ENCODE measurements around the gene EXOSC3. TPM values are rescaled to one million over a fixed set of nuclear protein-coding genes. Genes with fewer than 3 reads are reported as not detected.
"Not testable (repeated sequence)": the region's sequence is repeated elsewhere in the genome, so short reads cannot be mapped to it uniquely, and the experiment has no call there.

EXOSC3 gene
- total RNA-seq, 2 experiments from 2014 or later, result 111 to 126 TPM

GRCh38 chr9:37752642-37753488, 32.0 kb downstream of the EXOSC3 start:
- no peak for TF ChIP-seq CTCF (IDR thresholded peaks at IDR 0.05)
- intact Hi-C loops (cut with micrococcal nuclease), result loop anchor here (2.0 kb wide), 1 partner anchor 30 kb away; no protein-coding TSS in a partner anchor
- no peaks in the 10 kb centered on the region for H3K27me3 Mint-ChIP-seq
- peaks cover 22% of the 10 kb centered on the region for H3K4me1 Mint-ChIP-seq (ENCODE audit: low read depth)
- POLR2A ChIA-PET, result interaction anchor here (0.6 to 2.3 kb wide), 3 partner anchors 32 to 267 kb away, joined by 3 to 14 read pairs (median 4); partner anchors contain the start of genes EXOSC3, POLR1E and TOMM5
- peak; percentile 54 for DNase-seq
- ATAC-seq, result no peak
- H3K36me3 Mint-ChIP-seq (ENCODE audit: low read depth), result peaks cover 4% of the 10 kb centered on the region
- CTCF ChIA-PET, result interaction anchor here (0.8 to 1.5 kb wide), 3 partner anchors 81 to 407 kb away, joined by 3 to 4 read pairs (median 4); no protein-coding TSS in a partner anchor
- H3K4me3 Mint-ChIP-seq, result peak overlapping the region; percentile 94
- peaks cover 2% of the 10 kb centered on the region for H3K9me3 Mint-ChIP-seq
- peak overlapping the region; percentile 93 for H3K27ac Mint-ChIP-seq

- peaks cover 21% of the 10 kb centered on the region for H3K4me1 Mint-ChIP-seq (ENCODE audit: low read depth)
- POLR2A ChIA-PET, result interaction anchor here (2.3 kb wide), 1 partner anchor 32 kb away, joined by 14 read pairs; the partner anchor contains the start of gene EXOSC3
- CTCF ChIA-PET, result interaction anchor here (0.8 to 1.5 kb wide), 2 partner anchors 82 to 151 kb away, joined by 3 to 4 read pairs; no protein-coding TSS in a partner anchor
- H3K9me3 Mint-ChIP-seq; DNase-seq; H3K27me3 Mint-ChIP-seq; ATAC-seq; H3K36me3 Mint-ChIP-seq (ENCODE audit: low read depth); H3K27ac Mint-ChIP-seq; H3K4me3 Mint-ChIP-seq: not testable (repeated sequence)
- intact Hi-C loops (cut with micrococcal nuclease), result loop anchor here (2.0 kb wide), 1 partner anchor 31 kb away; no protein-coding TSS in a partner anchor
Measured at GRCh38 chr9:37752112-37752511, 32.8 kb downstream of the EXOSC3 start.

- H3K27me3 Mint-ChIP-seq; H3K9me3 Mint-ChIP-seq; H3K36me3 Mint-ChIP-seq (ENCODE audit: low read depth); H3K4me3 Mint-ChIP-seq; H3K27ac Mint-ChIP-seq; DNase-seq; ATAC-seq: not testable (repeated sequence)
- peaks cover 18% of the 10 kb centered on the region for H3K4me1 Mint-ChIP-seq (ENCODE audit: low read depth)
- intact Hi-C loops (cut with micrococcal nuclease), result loop anchor here (2.0 kb wide), 1 partner anchor 31 kb away; no protein-coding TSS in a partner anchor
- CTCF ChIA-PET, result interaction anchor here (1.5 kb wide), 1 partner anchor 151 kb away, joined by 4 read pairs; no protein-coding TSS in a partner anchor
- POLR2A ChIA-PET, result interaction anchor here (2.3 kb wide), 1 partner anchor 33 kb away, joined by 14 read pairs; the partner anchor contains the start of gene EXOSC3
Measured at GRCh38 chr9:37751704-37752103, 33.2 kb downstream of the EXOSC3 start.

- H3K36me3 Mint-ChIP-seq (ENCODE audit: low read depth), result peaks cover 4% of the 10 kb centered on the region
- no peak for DNase-seq
- H3K27ac Mint-ChIP-seq, result no peak overlapping the region
- ChIA-PET CTCF (no interaction called here), POLR2A (no interaction called here)
- intact Hi-C loops (cut with micrococcal nuclease), result no loop called here
- no peak for TF ChIP-seq CTCF (IDR thresholded peaks at IDR 0.05)
- no peaks in the 10 kb centered on the region for H3K27me3 Mint-ChIP-seq
- ATAC-seq, result no peak
- peaks cover 18% of the 10 kb centered on the region for H3K4me1 Mint-ChIP-seq (ENCODE audit: low read depth)
- peaks cover 2% of the 10 kb centered on the region for H3K9me3 Mint-ChIP-seq
- no peak overlapping the region for H3K4me3 Mint-ChIP-seq
Measured at GRCh38 chr9:37751186-37751585, 33.7 kb downstream of the EXOSC3 start.

- no peak overlapping the region for H3K4me3 Mint-ChIP-seq
- ChIA-PET CTCF (interaction anchor here (1.2 to 1.7 kb wide), 5 partner anchors 12 to 163 kb away, joined by 3 to 5 read pairs (median 3); partner anchors contain the start of gene EXOSC3), POLR2A (interaction anchor here (1.0 kb wide), 1 partner anchor 155 kb away, joined by 4 read pairs; no protein-coding TSS in a partner anchor)
- ATAC-seq, result no peak
- peaks cover 2% of the 10 kb centered on the region for H3K9me3 Mint-ChIP-seq
- intact Hi-C loops (cut with micrococcal nuclease), result loop anchor here (5.0 to 10.0 kb wide), 2 partner anchors 48 to 106 kb away; no protein-coding TSS in a partner anchor
- no peaks in the 10 kb centered on the region for H3K36me3 Mint-ChIP-seq (ENCODE audit: low read depth)
- no peak overlapping the region for H3K27ac Mint-ChIP-seq
- H3K27me3 Mint-ChIP-seq, result no peaks in the 10 kb centered on the region
- H3K4me1 Mint-ChIP-seq (ENCODE audit: low read depth), result peaks cover 8% of the 10 kb centered on the region
- no peak for DNase-seq
- TF ChIP-seq CTCF (IDR thresholded peaks at IDR 0.05), result no peak
Measured at GRCh38 chr9:37749129-37749528, 35.7 kb downstream of the EXOSC3 start.

Measured in activated CD8-positive, alpha-beta T cell treated with anti-CD3 and anti-CD28 coated beads for 36 hours (primary cell).